Osteoblast (primary cell): ENCODE measurements around the gene GMCL2. TPM values are rescaled to one million over a fixed set of nuclear protein-coding genes. Genes with fewer than 3 reads are reported as not detected.
"Not testable (repeated sequence)": the region's sequence is repeated elsewhere in the genome, so short reads cannot be mapped to it uniquely, and the experiment has no call there.

Experiments used
- DNase-seq: peaks from one replicate; pipeline ENCODE4 v3.0.0; 2011; ENCODE audit warnings: low spot score, mixed read lengths; ENCODE audit not compliant: insufficient read length; ENCODE audit errors: missing footprints
- H2AFZ ChIP-seq: 2 replicates; pipeline ENCODE4 v1.6.0; 2011; ENCODE audit warnings: mild to moderate bottlenecking, low read length
- H3K27ac ChIP-seq: 2 replicates; pipeline ENCODE4 v1.5.1; 2011; ENCODE audit warnings: mild to moderate bottlenecking, low read depth, low read length, moderate library complexity
- H3K27me3 ChIP-seq: 2 replicates; pipeline ENCODE4 v1.6.0; 2012; ENCODE audit warnings: mild to moderate bottlenecking, control low read depth, inconsistent platforms, low read length, moderate library complexity; ENCODE audit not compliant: insufficient read depth
- H3K36me3 ChIP-seq: 2 replicates; pipeline ENCODE4 v1.5.1; 2011; ENCODE audit warnings: mild to moderate bottlenecking, low read length, control low read depth, moderate library complexity; ENCODE audit not compliant: insufficient read depth
- H3K4me1 ChIP-seq: 2 replicates; pipeline ENCODE4 v1.5.1; 2011; ENCODE audit warnings: mild to moderate bottlenecking, low read length, control low read depth, moderate library complexity; ENCODE audit not compliant: insufficient read depth
- H3K4me2 ChIP-seq: 2 replicates; pipeline ENCODE4 v1.6.0; 2011; ENCODE audit warnings: mild to moderate bottlenecking, low read length; ENCODE audit not compliant: insufficient read depth
- H3K4me3 ChIP-seq: fragments of 200-600 bp; sonication (generic); 3 replicates; pipeline ENCODE4 v1.5.1; 2012; ENCODE audit warnings: mild to moderate bottlenecking, low read length, inconsistent platforms; ENCODE audit not compliant: insufficient read depth
- H3K79me2 ChIP-seq: 2 replicates; pipeline ENCODE4 v1.6.0; 2012; ENCODE audit warnings: mild to moderate bottlenecking, low read length, control low read depth, inconsistent platforms; ENCODE audit not compliant: insufficient read depth
- H3K9me3 ChIP-seq: 2 replicates; pipeline ENCODE4 v1.5.1; 2011; ENCODE audit warnings: low read depth, low read length, control low read depth
- H4K20me1 ChIP-seq: 2 replicates; pipeline ENCODE4 v1.6.0; 2012; ENCODE audit warnings: mild to moderate bottlenecking, low read length, control low read depth; ENCODE audit not compliant: insufficient read depth
- CTCF ChIP-seq: IDR thresholded peaks from 2 replicates; pipeline ENCODE4 v1.5.1; 2011; ENCODE audit warnings: mild to moderate bottlenecking, low read depth, low read length, moderate library complexity; ENCODE audit errors: extremely low read depth
- total RNA-seq: library from RNA; depleted of rRNA; stranded (reverse); fragments of >200 nt; gene quantifications from 2 replicates; pipeline ENCODE4 v1.2.3, GENCODE V29; 2012

Gene GMCL2
- total RNA-seq, 1 donor: not detected

DNA sequence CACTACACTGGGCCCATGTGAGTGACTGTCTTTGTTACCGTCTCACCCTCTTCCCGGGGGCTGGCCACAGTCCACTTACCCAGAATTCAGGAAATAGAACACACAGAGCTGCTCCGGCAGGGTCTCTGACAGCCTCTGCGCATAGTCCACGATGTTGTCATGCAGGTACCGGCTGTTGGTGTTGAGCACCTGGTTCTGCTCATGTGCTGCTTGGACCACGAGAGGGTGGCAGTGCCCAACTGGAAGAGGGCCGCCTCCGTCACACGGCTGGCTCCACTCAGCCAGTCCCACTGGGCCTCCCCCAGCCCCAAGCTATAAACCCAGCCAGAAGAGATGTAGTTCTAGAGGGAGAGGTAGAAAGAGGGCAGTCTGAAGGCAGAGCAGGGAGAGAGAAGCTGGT is 42.7 kb upstream of the GMCL2 start:
- Histone ChIP-seq H3K9me3 (no peaks in the 10 kb centered on the region), H3K36me3 (peaks cover 29% of the 10 kb centered on the region), H3K79me2 (peaks cover 56% of the 10 kb centered on the region), H2AFZ (no peak overlapping the region), H4K20me1 (peaks cover 27% of the 10 kb centered on the region), H3K4me2 (no peak overlapping the region), H3K27me3 (no peaks in the 10 kb centered on the region), H3K4me3 (no peak overlapping the region), H3K4me1 (peaks cover 20% of the 10 kb centered on the region), H3K27ac (no peak overlapping the region)
- DNase-seq: peak; percentile 43
- TF ChIP-seq CTCF: no peak

DNA sequence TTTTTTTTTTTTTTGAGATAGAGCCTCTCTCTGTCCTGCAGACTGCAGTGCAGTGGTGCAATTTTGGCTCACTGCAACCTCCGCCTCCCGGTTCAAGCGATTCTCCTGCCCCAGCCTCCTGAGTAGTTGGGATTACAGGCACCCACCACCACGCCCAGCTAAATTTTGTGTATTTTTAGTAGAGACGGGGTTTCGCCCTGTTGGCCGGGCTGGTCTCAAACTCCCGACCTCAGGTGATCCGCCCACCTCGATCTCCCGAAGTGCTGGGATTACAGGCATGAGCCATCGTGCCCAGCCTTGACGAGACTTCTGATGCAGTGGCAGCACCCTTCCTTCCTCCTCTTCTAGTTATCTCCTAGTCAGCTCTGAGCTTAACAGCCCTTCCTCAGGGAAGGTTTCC is 41.9 kb upstream of the GMCL2 start:
- not testable (repeated sequence) for H3K27me3 ChIP-seq, H3K9me3 ChIP-seq, H2AFZ ChIP-seq, H3K27ac ChIP-seq, H3K4me3 ChIP-seq, H3K4me2 ChIP-seq, DNase-seq
- Histone ChIP-seq H3K4me1 (peaks cover 20% of the 10 kb centered on the region), H3K36me3 (peaks cover 31% of the 10 kb centered on the region), H4K20me1 (peaks cover 31% of the 10 kb centered on the region), H3K79me2 (peaks cover 59% of the 10 kb centered on the region)

DNA sequence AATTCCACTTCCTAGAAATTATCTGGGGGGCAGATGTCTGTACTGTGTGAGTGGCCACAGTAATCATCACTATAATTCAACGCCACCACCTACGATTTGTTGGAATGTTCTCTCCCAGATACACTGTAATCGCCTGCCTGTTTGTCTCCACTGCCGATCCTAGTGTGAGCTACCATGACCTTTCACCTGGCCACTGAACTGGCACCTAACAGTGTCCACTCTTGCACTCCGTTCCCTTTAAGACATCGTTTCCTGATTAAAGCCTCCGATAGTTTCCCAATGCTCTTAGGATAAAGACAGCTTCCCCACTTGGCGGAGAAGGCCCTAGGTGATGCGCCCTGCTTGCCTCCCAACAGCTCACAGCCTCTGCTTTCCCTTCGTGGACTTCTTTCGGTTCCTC is 41.4 kb upstream of the GMCL2 start:
- Histone ChIP-seq H3K4me2 (no peak overlapping the region), H3K27ac (no peak overlapping the region), H3K4me1 (peaks cover 20% of the 10 kb centered on the region), H3K27me3 (no peaks in the 10 kb centered on the region), H3K79me2 (peaks cover 61% of the 10 kb centered on the region), H2AFZ (no peak overlapping the region), H3K4me3 (no peak overlapping the region), H3K36me3 (peaks cover 31% of the 10 kb centered on the region), H3K9me3 (no peaks in the 10 kb centered on the region), H4K20me1 (peaks cover 32% of the 10 kb centered on the region)
- no peak for TF ChIP-seq CTCF
- DNase-seq: peak; percentile 55

- DNase-seq: no peak
- Histone ChIP-seq H3K27me3 (no peaks in the 10 kb centered on the region), H3K4me2 (no peak overlapping the region), H3K27ac (peak overlapping the region; percentile 40), H3K36me3 (peaks cover 31% of the 10 kb centered on the region), H2AFZ (no peak overlapping the region), H3K4me3 (no peak overlapping the region), H4K20me1 (peaks cover 38% of the 10 kb centered on the region), H3K4me1 (peaks cover 20% of the 10 kb centered on the region), H3K9me3 (no peaks in the 10 kb centered on the region), H3K79me2 (peaks cover 64% of the 10 kb centered on the region)
- TF ChIP-seq CTCF: no peak
Measured at GRCh38 chr5:178227929-178228328, 40.8 kb upstream of the GMCL2 start.
